ENCODE data around the gene RFX1. TPM values are rescaled to one million over a fixed set of nuclear protein-coding genes. Genes with fewer than 3 reads are reported as not detected.
A peak's percentile ranks its signal among the peaks of the same experiment; 100 is the strongest.
"Not testable (repeated sequence)": the region's sequence is repeated elsewhere in the genome, so short reads cannot be mapped to it uniquely, and the experiment has no call there.

The RFX1 gene
- total RNA-seq, 4 donors from 2014 or later: 6.8 to 13.2 (median 10.1) TPM

DNA sequence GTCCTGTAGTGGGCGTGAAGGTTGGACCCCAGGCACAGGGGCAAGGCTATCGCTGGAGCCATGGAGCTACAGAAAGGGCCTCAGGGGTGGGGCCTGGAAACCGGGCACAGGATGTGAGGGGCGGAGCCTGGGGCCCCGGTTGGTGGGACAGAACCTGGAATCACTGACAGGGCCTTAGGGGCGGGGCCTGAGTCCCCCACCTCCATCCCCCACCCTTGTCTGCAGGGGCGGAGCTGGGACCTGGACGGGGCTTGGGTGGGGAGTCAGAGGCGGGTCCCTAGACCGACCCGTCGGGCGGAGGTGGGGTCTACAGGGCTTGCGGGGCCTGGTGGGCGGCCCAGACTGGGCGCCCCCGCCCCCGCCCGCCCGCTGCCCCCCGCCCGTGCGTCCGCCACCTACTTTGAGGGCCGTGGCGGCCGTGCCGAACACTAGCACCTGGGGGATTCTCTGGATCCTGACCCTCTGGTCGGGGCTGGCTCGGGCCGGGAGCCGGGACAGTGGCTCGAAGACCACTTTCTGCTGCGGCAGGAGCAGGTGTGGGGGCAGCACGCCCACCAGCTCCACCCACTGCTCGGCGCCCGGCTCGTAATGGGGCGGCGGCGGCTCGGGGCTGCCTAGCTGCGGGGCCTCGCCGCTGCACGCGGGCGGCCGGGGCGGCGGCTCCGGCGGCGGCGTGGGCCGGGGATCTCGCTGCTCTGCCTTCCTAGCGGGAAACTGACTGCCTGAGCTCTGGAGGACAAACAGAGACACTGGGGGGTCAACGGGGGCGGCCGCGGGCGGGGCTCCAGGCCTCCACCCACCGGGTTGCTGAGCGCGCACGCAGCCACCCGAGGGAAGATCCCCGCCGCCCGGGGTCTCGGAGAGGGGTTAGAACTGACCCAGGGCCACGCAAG is 27.5 kb downstream of the RFX1 start:
- WGBS: 60% methylated on average over 2 of the region's 74 CpGs
- peak overlapping the region; percentile 60 for H3K4me3 ChIP-seq
- H3K4me1 ChIP-seq: peaks cover 23% of the 10 kb centered on the region
- DNase-seq (ENCODE audit: low spot score in 2 of 2): peak; percentile 88 to 89
- H3K27ac ChIP-seq: peak overlapping the region; percentile 69
- H3K9me3 ChIP-seq: no peaks in the 10 kb centered on the region
- TF ChIP-seq POLR2AphosphoS5 (IDR thresholded peaks at IDR 0.05) (no peak), POLR2A (IDR thresholded peaks at IDR 0.05) (no peak), CTCF (IDR thresholded peaks at IDR 0.05) (no peak), EP300 (IDR thresholded peaks at IDR 0.05) (no peak)
- H3K27me3 ChIP-seq: no peaks in the 10 kb centered on the region
- peaks cover 11% of the 10 kb centered on the region for H3K36me3 ChIP-seq

DNA sequence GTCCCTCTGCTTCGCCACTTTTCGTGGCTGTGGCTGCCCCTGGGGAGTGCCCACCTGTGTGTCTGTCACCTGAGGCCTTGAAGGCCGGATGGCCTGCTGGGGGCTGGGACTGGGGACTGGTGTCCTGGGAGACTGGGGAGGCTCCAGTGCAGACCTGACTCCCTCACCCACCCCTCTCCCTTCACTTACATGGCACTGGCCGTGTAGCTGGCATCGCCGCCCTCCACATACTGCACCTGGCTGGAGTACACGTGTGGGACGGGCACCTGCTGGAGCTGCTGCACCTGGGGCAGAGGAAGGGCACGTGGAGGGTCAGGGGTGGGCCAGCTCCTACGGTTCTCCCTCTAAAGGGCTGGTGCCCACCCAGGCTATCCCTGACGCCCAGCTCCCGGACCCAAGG is 28.3 kb downstream of the RFX1 start:
- peak overlapping the region; percentile 60 for H3K4me3 ChIP-seq
- H3K9me3 ChIP-seq: no peaks in the 10 kb centered on the region
- no peaks in the 10 kb centered on the region for H3K27me3 ChIP-seq
- DNase-seq (ENCODE audit: low spot score in 2 of 2): no peak
- TF ChIP-seq POLR2A (IDR thresholded peaks at IDR 0.05) (no peak), POLR2AphosphoS5 (IDR thresholded peaks at IDR 0.05) (no peak), CTCF (IDR thresholded peaks at IDR 0.05) (no peak), EP300 (IDR thresholded peaks at IDR 0.05) (no peak)
- H3K36me3 ChIP-seq: peaks cover 15% of the 10 kb centered on the region
- H3K4me1 ChIP-seq: peaks cover 23% of the 10 kb centered on the region
- 77% methylated on average over 8 of the region's 12 CpGs for WGBS
- peak overlapping the region; percentile 69 for H3K27ac ChIP-seq

DNA sequence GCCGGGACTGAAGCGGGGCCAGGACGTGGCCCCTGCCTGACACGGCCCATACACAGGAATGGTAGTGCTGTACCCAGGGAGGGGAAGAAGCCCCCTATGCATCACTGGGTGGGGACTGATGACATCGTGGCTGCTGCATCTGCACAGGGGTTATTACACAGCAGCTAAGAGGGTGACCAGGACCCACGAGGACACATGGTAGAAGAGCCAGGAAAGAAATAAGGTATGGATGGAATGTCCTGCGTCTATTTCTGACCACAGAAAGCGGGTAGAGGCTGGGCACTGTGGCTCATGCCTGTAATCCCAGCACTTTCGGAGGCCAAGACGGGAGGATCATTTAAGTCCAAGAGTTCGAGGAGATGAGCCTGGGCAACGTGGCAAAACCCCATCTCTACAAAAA is 29.7 kb downstream of the RFX1 start:
- H3K36me3 ChIP-seq: peaks cover 25% of the 10 kb centered on the region
- 89% methylated on average over 12 of the region's 12 CpGs for WGBS
- no peak for DNase-seq (ENCODE audit: low spot score in 2 of 2)
- no peaks in the 10 kb centered on the region for H3K27me3 ChIP-seq
- no peak overlapping the region for H3K4me3 ChIP-seq
- H3K27ac ChIP-seq: no peak overlapping the region
- TF ChIP-seq POLR2AphosphoS5 (IDR thresholded peaks at IDR 0.05) (no peak), EP300 (IDR thresholded peaks at IDR 0.05) (no peak), POLR2A (IDR thresholded peaks at IDR 0.05) (no peak), CTCF (IDR thresholded peaks at IDR 0.05) (no peak)
- H3K4me1 ChIP-seq: peaks cover 23% of the 10 kb centered on the region
- H3K9me3 ChIP-seq: no peaks in the 10 kb centered on the region

- Histone ChIP-seq H3K27me3 (no peaks in the 10 kb centered on the region), H3K36me3 (peaks cover 29% of the 10 kb centered on the region), H3K4me1 (peaks cover 23% of the 10 kb centered on the region), H3K9me3 (no peaks in the 10 kb centered on the region), H3K4me3 (no peak overlapping the region), H3K27ac (no peak overlapping the region)
- no peak for DNase-seq (ENCODE audit: low spot score in 2 of 2)
- WGBS: 80% methylated on average over 11 of the region's 11 CpGs
- TF ChIP-seq EP300 (IDR thresholded peaks at IDR 0.05) (no peak), POLR2AphosphoS5 (IDR thresholded peaks at IDR 0.05) (no peak), POLR2A (IDR thresholded peaks at IDR 0.05) (no peak), CTCF (IDR thresholded peaks at IDR 0.05) (no peak)
Measured at GRCh38 chr19:13975870-13976269, 30.2 kb downstream of the RFX1 start.

GRCh38 chr19:13974073-13974472 is 32.0 kb downstream of the RFX1 start:
- TF ChIP-seq POLR2AphosphoS5 (IDR thresholded peaks at IDR 0.05) (no peak), CTCF (IDR thresholded peaks at IDR 0.05) (no peak), EP300 (IDR thresholded peaks at IDR 0.05) (no peak), POLR2A (IDR thresholded peaks at IDR 0.05) (no peak)
- H3K27ac ChIP-seq: peak overlapping the region; percentile 6
- no peaks in the 10 kb centered on the region for H3K9me3 ChIP-seq
- H3K4me3 ChIP-seq: no peak overlapping the region
- H3K4me1 ChIP-seq: peaks cover 15% of the 10 kb centered on the region
- H3K36me3 ChIP-seq: peaks cover 44% of the 10 kb centered on the region
- no peak for DNase-seq (ENCODE audit: low spot score in 2 of 2)
- H3K27me3 ChIP-seq: no peaks in the 10 kb centered on the region
- 41% methylated on average over 12 of the region's 12 CpGs for WGBS

DNA sequence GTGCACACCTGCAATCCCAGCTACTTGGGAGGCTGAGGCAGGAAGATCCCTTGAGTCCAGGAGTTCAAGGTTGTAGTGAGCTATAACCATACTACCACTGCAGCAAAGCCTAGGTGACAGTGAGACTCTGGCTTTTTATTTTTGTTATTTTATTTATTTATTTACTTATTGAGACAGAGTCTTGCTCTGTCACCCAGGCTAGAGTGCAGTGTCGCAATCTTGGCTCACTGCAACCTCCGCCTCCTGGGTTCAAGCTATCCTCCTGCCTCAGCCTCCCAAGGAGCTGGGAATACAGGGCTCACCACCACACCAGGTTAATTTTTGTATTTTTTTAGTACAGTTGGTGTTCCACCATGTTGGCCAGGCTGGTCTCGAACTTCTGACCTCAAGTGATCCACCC is 32.6 kb downstream of the RFX1 start:
- H3K4me3 ChIP-seq; H3K27me3 ChIP-seq; H3K9me3 ChIP-seq; DNase-seq (ENCODE audit: low spot score in 2 of 2): not testable (repeated sequence)
- Histone ChIP-seq H3K27ac (peak overlapping the region; percentile 6), H3K36me3 (peaks cover 50% of the 10 kb centered on the region), H3K4me1 (peaks cover 11% of the 10 kb centered on the region)
- WGBS: 95% methylated on average over 3 of the region's 3 CpGs

Data from suprapubic skin (tissue), 4 donors.